ENCODE results near the gene TMEM248.
"Not testable (repeated sequence)": the region's sequence is repeated elsewhere in the genome, so short reads cannot be mapped to it uniquely, and the experiment has no call there.

The TMEM248 gene

DNA sequence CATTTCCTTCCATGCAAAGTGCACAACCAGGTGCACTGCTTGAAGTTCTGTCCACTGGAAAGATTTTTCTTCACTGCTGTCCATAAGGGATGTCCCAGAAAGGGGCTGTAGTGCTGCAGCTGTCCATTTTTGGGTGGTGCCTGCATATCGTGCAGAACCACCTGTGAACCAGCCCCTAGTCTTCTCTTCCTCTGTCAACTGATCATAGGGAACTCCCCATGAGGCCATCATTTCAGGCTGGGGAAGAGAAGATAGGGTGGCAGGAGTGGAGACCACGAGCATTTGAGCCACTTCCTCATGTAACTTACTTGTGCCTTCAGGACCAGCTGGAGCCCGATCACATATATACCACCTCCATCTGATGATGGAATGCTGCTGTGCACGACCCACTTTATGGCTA, 12.4 kb upstream of the TMEM248 start:
- not testable (repeated sequence) for DNase-seq (ENCODE audit: low read depth)

DNA sequence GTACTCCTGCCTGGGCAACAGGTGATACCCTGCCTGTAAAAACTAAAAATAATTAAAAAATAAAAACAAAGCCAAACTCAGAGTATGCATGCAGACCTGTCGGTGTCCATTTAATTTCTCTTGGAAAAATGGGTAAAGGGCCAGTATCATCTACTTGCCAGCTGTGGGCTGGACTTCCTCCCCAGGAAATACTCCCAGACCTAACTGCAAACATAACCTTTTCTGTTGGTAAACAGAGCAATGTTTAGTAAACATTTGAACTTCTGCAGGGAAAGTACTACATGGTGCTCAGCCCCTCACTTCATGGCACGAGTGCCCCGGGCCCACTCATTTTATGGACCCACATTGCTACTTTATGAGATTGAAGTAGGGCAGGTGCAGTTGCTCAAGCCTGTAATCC, 10.2 kb upstream of the TMEM248 start:
- DNase-seq (ENCODE audit: low read depth), result no peak

DNA sequence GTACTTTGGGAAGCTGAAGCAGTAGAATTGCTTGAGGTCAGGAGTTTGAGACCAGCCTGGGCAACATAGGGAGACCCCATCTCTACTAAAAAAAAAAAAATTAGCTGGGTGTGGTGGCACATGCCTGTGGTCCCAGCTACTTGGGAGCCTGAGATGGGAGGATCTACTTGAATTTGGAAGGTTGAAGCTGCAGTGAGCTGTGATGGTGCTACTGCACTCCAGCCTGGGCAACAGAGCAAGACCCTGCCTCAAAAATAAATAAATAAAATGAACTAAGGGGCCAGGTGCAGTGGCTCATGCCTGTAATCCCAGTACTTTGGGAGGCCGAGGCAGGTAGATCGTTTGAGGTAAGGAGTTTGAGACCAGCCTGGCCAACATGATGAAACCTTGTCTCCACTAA, 9.8 kb upstream of the TMEM248 start:
- DNase-seq (ENCODE audit: low read depth), result not testable (repeated sequence)

DNA sequence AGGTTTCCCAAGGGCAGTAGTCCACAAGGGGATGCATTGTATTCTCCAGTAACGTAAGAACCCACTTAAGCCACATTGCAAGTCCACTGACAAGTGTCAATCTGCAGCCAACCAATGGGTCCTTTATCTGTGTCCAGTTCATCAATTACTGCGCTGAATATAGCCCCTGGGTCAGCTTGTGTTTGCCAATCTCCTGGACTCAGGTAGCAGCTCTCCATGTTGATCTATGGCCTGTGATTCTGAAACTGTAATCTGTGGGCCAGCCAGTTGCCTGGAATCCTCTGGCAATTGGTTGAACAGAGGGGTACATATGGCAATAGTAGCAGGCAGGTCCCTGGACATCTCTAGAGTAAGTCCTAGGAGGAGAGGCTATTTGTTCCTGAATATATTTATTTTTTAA, 8.8 kb upstream of the TMEM248 start:
- no peak for DNase-seq (ENCODE audit: low read depth)

DNA sequence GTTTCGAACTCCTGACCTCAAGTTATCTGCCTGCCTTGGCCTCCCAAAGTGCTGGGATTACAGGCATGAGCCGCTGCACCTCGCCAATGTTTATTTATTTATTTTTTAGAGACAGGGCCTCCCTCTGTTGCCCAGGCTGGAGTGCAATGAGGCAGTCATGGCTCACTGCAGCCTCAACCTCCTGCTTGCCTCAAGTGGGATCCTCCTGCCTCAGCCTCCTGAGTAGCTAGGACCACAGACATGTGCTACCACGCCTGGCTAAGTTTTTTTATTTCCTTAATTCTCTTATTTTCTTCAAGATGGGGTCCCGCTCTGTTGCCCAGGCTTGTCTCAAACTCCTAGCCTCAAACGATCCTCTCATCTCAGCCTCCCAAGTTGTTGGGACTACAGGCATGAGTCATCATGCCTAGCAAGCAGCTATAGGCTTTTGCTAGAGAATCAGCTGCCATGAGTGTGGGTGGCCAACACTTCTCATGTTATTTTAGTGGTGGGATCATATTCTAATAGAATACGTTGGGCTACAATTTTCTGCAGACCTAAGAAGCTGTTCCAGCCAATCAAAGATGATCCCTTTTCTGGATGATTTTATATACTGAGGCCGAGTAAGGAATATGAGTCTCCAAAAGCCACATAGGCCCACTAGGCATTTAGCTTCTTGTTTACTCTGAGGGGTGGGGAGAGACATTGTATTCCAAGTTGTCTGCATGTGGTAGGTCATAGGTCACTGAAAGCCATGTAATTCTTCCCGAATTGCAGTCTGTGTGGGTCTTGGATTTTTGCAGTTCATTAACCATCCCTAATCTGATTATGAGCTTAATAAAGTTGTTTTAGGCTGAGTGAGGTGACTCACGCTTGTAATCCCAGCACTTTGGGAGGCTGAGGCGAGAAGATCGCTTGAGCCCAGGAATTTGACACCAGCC, 7.6 kb upstream of the TMEM248 start:
- DNase-seq (ENCODE audit: low read depth), result no peak

DNA sequence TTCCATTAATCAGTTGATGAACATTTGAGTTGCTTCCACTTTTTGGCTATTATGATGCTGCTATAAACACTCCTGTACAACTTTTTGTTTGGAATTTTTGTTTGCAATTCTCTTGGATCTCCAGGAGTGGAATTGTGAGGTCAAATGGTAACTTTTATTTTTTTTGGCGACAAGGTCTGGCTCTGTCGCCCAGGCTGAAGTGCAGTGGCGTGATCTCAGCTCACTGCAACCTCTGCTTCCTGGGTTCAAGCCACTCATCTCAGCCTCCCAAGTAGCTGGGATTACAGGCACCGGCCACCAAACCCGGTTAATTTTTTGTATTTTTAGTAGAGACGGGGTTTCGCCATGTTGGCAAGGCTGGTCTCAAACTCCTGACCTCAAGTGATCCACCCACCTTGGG, 3.1 kb upstream of the TMEM248 start:
- not testable (repeated sequence) for DNase-seq (ENCODE audit: low read depth)

DNA sequence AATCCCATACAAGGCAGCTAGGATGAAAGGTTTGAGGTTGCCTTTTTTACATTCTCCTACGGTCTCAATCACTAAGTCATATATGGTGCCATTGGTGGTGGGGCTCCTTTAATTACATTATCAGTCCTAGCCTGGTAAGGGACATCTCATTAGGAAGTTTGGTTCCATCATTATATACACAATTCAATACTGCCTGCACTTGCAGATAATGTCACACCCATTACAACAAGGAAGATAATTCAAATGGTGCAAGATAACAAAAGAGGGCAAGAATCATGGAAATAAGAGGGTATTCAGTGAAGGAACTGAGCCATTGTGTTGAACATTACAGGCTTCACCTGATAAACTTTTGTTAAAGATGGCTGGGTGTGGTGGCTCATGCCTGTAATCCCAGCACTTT, 1.7 kb upstream of the TMEM248 start:
- DNase-seq (ENCODE audit: low read depth), result no peak

DNA sequence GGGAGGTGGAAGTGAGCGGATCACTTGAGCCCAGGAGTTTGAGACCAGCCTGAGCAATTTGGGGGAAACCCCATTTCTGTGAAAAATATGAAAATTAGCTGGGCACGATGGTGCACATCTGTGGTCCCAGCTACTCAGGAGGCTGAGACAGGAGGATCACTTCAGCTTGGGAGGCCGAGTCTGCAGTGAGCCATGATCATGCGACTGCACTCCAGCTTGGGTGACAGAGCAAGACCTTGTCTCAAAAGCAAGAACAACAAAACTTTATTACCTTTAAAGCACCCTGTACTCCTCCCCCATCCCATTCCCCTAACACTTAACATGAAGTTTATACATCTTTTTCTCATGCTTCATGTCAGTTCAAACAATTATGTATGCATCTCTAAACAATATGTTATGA, 1.3 kb upstream of the TMEM248 start:
- DNase-seq (ENCODE audit: low read depth), result no peak

DNA sequence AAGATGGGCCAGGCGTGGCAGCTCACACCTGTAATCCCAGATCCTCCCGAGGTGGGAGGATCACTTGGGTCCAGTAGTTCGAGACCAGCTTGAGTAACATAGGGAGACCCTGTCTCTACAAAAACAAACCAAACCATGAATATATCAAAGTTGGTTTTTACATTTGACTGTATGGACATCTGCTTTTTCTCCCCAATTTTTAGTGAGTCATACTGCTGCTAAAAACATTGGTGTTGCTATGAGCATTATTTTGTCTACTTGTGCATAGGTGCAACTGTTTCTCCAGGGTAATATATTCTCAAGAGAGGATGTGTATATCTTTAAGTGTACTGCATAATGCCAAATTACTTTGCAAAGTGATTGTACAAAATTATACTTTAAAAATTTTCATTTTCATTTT, 769 bp upstream of the TMEM248 start:
- DNase-seq (ENCODE audit: low read depth), result no peak

DNA sequence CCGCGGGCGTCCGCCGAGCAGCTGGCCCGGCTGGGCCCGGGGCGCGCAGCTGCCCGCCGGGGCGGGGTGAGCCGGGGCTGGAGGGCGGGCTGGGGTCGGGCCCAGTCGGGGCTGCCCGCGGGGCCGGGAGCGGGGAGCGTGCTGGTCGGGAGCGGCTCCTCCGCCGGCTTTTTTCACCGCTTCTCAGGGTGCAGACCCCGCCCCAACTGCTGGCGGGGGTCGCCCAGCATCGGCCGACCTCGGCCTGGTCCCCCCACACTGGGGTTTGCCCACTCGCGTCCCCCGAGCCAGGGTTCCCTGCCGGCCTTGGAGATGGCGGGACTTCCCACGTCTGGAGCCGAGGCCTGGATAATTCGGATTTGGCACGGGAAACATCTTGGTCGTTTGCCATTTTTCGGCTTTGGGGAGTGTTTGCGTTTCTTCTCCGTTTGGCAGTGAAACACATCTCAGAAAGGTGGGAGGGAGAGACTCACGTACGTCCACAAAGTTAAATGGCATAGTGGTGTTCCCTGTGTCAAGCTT, 432 bp downstream of the TMEM248 start:
- no peak for DNase-seq (ENCODE audit: low read depth)

DNA sequence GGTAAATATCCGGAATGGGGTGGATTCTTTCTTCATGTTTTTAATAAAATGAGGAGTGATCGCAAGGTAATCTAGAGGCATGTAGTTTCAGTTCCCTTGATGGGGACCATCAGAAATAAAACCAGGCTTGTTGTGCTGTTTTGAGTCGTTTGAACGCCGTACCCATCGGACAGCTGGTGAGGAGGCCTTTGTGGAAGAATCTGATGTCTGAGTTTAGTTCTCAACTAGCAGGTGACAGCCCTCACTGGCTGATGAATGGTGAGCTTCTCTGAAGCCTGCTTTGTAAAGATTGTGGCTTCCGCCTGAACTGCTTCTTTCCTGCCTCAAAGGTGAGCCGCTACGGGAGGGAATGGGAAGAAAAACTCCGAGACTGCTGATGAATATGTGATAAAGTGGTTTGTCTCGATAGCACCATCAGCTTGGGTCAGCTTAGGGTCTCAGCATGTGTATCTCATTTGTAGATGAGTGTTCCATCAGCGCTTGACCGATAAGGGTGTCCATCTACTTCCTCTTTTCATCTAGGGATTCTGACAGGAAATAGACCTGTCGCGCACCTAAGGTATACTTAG, 977 bp downstream of the TMEM248 start:
- no peak for DNase-seq (ENCODE audit: low read depth)

DNA sequence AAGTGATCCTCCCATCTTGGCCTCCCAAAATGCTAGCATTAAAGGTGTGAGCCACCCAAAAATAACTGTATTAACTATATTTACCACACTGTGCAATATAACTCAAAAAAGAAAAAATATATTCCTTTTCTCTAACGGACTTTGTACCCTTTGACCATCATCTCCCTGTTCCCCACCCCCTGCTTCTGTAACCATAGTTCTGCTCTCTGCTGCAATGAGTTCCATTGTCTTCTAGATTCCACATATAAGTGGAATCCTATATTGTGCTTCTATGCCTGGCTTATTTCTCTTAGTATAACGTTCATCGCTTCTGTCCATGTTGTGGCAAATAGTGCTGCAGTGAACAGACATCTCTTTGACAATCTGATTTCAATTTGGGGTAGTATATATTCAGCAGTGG, 4.2 kb downstream of the TMEM248 start:
- no peak for DNase-seq (ENCODE audit: low read depth)

DNA sequence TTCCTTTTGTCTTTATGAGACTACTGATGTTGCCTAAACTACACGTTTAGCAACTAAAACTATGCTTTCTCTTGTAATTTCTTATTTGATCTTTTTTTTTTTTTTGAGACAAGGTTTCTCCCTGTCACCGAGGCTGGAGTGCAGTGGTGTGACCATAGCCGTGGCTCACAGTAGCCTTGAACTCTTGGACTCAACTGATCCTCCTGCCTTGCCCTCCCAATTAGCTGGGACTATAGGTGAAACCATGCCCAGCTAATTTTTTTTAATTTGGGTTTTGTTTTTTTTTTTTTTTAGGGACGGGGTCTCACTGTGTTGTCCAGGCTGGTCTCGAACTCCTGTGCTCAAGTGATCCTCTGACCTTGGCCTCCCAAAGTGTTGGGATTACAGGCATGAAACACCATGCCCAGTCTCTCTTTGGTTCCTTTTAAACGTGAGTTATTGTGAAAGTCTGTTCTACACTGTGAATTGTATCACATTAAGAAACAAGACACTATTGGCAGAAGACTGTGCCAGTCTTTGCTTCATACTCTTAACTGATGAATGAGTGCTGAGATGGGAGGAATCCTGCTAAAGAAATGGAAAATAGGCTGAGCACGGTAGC, 6.4 kb downstream of the TMEM248 start:
- DNase-seq (ENCODE audit: low read depth), result no peak

DNA sequence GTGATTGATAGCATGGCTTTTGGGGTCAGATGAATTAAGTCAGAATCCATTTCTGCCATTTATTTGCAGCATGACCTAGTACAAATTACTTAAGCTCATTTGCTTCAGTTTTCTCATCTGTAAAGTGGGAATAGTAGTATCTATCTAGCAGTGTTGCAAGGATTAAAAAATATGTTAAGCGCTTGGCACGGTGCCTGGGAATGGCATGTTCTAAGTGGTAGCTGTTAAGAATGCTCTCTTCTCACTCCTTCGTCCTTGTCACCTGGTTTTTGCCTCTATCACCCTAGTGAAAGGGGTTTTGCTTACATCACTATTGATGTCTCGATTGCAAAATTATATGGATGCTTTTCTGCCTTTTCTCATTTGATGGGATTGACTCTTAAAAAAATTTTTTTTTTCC, 7.4 kb downstream of the TMEM248 start:
- no peak for DNase-seq (ENCODE audit: low read depth)

DNA sequence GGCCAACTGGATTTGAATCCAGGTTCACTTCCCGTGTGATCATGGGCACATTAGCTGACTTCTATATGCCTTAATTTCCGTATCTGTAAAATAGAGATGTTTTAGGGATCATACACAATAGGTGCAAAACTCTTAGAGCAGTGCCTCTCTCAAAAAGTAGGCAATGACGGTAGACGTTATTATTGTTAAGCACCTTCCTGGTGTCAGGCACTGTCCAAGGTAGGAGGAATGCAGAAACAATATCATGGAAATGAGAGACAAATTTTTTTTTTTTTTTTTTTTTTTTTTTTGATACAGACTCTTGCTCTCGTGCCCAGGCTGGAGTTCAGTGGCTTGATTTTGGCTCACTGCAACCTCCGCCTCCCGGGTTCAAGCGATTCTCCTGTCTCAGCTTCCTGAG, 8.1 kb downstream of the TMEM248 start:
- no peak for DNase-seq (ENCODE audit: low read depth)

DNA sequence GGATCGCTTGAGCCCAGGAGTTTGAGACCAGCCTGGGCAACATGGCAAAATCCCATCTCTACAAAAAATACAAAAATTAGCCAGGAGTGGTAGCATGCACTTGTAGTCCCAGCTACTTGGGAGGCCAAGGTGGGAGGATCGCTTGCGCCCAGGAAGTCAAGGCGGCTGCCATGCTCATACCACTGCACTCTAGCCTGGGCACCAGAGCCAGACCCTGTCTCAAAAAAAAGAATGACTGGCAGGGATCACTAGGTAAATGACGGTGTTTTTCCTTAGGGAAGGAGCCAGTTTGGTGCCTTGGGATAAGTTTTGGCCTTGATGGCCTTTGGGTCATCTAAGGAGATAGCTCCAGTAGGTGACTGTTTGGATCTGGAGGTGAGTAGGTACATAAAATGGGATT, 8.9 kb downstream of the TMEM248 start:
- no peak for DNase-seq (ENCODE audit: low read depth)

DNA sequence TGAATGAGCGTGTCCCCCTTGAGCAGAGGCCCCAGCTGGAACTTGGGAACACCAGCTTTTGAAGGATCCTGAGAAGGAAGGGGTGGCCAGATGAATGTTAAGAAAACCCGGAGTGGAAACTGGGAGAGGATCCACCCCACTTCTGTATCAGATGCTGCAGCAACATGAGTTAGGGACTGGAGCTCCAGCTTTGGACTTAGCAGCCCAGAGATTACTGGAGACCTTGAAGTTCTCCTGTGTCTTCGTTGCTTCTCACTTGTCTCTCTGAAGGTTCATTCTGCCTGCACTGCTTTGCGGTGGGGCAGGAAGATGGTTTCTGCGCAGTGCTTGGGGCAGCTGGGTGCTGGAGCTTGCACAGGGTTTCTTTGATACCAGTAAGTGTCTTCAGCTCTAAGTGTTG, 9.3 kb downstream of the TMEM248 start:
- DNase-seq (ENCODE audit: low read depth), result no peak

DNA sequence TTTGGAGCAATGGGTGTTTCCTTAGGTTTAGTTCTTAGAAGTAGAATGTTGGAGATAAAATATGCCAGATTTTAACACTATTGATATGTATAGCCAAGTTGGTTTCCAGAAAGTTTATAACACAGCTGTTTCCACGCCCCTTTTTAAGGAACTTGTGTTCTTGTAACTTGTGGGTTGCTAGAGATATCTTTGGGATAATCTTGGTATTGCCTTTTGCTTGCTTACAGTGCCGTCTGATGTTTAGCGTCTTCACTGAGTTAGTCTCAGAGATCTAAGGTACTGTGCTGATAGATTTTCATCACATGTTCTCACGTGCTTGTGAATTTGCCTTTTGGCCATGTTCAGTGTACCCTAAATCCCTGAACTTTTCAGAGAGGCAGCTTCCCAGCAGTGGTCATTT, 12.4 kb downstream of the TMEM248 start:
- no peak for DNase-seq (ENCODE audit: low read depth)

DNA sequence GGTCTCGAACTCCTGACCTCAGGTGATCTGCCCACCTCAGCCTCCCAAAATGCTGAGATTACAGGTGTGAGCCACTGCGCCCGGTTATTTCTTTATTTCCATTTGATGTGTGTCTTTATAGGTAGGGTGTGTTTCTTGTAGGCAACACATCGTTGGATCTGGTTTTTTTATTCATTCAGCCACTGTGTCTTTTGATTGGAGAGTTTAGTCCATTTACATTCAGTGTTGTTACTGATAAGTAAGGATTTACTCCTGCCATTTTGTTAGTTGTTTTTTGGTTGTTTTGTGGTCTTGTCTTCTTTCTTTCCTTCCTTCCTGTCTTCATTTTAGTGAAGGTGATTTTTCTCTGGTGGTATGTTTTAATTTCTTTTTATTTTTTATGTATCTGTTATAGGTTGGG, 16.9 kb downstream of the TMEM248 start:
- DNase-seq (ENCODE audit: low read depth), result no peak

DNA sequence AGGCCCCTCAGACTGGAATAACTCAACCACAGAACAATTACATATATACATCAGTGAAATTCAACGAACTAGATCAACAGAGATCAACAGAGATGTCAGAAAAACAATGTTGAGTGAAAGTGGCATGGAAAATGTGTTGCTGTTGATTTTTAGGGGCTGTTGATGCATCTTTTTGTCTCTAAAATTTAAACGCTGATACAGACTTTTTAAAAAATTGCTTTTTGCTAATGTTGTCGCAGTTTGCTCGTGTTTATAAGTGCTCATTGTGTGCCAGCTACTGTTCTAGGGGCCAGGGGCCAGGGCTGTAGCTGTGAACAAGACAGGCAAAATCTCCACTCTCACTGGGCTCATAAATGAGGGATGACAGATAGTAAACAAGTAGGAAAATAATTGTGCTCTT, 18.3 kb downstream of the TMEM248 start:
- no peak for DNase-seq (ENCODE audit: low read depth)

DNA sequence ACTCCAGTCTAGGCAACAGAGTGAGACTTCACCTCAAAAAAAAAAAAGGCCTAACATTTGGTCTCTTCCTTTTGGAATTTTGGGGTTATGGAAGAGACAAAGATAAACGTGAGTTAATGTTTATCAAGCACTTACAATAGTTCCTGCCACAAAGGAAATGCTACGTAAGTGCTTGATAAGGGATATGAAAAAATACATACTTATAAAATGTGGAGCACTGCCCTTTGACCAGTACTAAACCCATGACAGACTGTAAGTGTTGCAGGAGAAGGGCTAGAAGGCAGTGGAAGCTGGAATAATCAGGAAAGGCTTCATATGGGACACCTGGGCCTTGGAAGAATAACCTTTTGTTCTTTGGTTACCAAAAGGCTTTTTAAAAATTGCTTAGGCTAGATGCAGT, 25.5 kb downstream of the TMEM248 start:
- no peak for DNase-seq (ENCODE audit: low read depth)

DNA sequence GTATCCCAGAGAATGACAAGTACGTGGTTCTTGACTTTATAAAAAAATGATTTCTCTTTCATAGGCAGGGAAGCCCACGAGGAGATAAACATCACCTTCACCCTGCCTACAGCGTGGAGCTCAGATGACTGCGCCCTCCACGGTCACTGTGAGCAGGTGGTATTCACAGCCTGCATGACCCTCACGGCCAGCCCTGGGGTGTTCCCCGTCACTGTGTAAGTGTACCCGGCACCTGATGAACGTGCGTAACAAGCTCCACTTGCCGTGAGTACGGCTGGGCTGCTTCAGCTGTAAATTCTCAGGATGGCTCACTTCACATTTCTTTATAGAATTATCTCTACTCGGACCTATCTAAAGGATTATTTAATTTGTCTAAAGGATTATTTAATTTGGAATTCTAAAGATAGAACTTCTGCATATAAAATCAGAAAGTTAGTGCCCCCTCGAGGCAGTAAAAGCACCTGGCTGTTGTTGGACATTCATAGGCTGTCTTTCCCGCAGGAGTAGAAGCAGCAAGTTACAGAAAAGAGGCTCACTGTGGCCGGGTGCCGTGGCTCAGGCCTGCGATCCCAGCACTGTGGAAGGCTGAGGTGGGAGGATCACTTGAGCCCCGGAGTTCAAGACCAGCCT, 27.6 kb downstream of the TMEM248 start:
- no peak for DNase-seq (ENCODE audit: low read depth)

DNA sequence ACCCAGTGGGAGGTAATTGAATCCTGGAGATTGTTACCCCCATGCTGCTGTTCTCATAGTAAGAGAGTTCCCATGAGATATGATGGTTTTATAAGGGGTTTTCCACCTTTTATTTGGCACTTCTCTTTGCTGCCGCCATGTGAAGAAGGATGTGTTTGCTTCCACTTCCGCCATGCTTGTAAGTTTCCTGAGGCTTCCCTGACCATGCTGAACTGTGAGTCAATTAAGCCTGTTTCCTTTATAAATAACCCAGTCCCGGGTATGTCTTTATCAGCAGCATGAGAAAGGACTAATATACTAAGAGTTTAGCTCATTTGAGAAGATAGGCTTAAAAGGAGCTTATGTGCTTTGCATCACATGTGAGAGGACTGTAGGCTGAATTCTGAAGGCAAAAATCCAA, 29.3 kb downstream of the TMEM248 start:
- no peak for DNase-seq (ENCODE audit: low read depth)
